Endodermal cell (in vitro differentiated cells): ENCODE results near the gene PIK3R5. TPM values are rescaled to one million over a fixed set of nuclear protein-coding genes. Genes with fewer than 3 reads are reported as not detected.

Source experiments
- DNase-seq: peaks from one replicate; pipeline ENCODE4 v3.0.0-alpha.2; 2017
- H3K27ac ChIP-seq: 2 replicates; pipeline ENCODE4 v1.5.1; 2013; ENCODE audit warnings: mild to moderate bottlenecking, low read depth, low read length, moderate library complexity
- H3K27me3 ChIP-seq: 2 replicates; pipeline ENCODE4 v1.6.1; 2013; ENCODE audit warnings: mild to moderate bottlenecking, low read length, moderate library complexity; ENCODE audit not compliant: insufficient read depth, control insufficient read depth, poor library complexity, severe bottlenecking
- H3K36me3 ChIP-seq: 2 replicates; pipeline ENCODE4 v1.7.0; 2013; ENCODE audit warnings: mild to moderate bottlenecking, low read length, moderate library complexity; ENCODE audit not compliant: control insufficient read depth, insufficient read depth
- H3K4me1 ChIP-seq: one replicate; pipeline ENCODE4 v1.7.0; 2013; ENCODE audit warnings: low read length; ENCODE audit not compliant: control insufficient read depth, insufficient read depth
- H3K4me3 ChIP-seq: 2 replicates; pipeline ENCODE4 v1.5.1; 2013; ENCODE audit warnings: mild to moderate bottlenecking, low read length, moderate library complexity
- H3K9ac ChIP-seq: 2 replicates; pipeline ENCODE4 v1.6.1; 2013; ENCODE audit warnings: mild to moderate bottlenecking, low read length, moderate library complexity; ENCODE audit not compliant: poor library complexity, severe bottlenecking; ENCODE audit errors: extremely low read depth
- H3K9me3 ChIP-seq: 2 replicates; pipeline ENCODE4 v1.6.1; 2013; ENCODE audit warnings: mild to moderate bottlenecking, low read length, moderate library complexity; ENCODE audit not compliant: control insufficient read depth
- H3K27ac Mint-ChIP-seq: 2 replicates; pipeline ENCODE4 v1.8.0; 2020; ENCODE audit warnings: mixed read lengths
- H3K27me3 Mint-ChIP-seq: 2 replicates; pipeline ENCODE4 v1.8.0; 2021; ENCODE audit warnings: mild to moderate bottlenecking, mixed read lengths; ENCODE audit not compliant: insufficient read depth
- H3K36me3 Mint-ChIP-seq: 2 replicates; pipeline ENCODE4 v1.8.0; 2020; ENCODE audit warnings: low read depth, mixed read lengths
- H3K4me1 Mint-ChIP-seq: 2 replicates; pipeline ENCODE4 v1.8.0; 2020; ENCODE audit warnings: mixed read lengths
- H3K4me3 Mint-ChIP-seq: 2 replicates; pipeline ENCODE4 v1.8.0; 2020; ENCODE audit warnings: mild to moderate bottlenecking, moderate library complexity, mixed read lengths
- H3K9me3 Mint-ChIP-seq: 2 replicates; pipeline ENCODE4 v1.8.0; 2020; ENCODE audit warnings: mild to moderate bottlenecking, mixed read lengths
- WGBS, 2 experiments: methylation state at CpG; one replicate each; pipeline versions ENCODE4 v1.1.5 to v1.1.7; 2013; ENCODE audit warnings: missing lambda C conversion rate in 2 of 2, mixed read lengths in 1 of 2; ENCODE audit not compliant: insufficient coverage in 1 of 2, insufficient read length in 1 of 2; 5-methylcytosine and 5-hydroxymethylcytosine counted together
- total RNA-seq, 2 donors: library from RNA; stranded (reverse); fragmentation: NEBNext Ultra II Directional in 1 of 2; extraction: Animal tissue kit (Norgen Biotek cat#: 25700) in 1 of 2; gene quantifications; 2 replicates in 1 of 2; 3 replicates in 1 of 2; pipeline ENCODE4 v1.2.1, GENCODE V29; 2021
- TF ChIP-seq, protein P1 (sequence below): fragments of 200-600 bp; sonication (generic); conservative IDR thresholded peaks from 2 replicates; pipeline ENCODE4 v1.5.0; 2021; ENCODE audit warnings: antibody characterized with exemption, mild to moderate bottlenecking

The PIK3R5 gene
- total RNA-seq, 2 donors from 2014 or later = 10.4 to 37.0 TPM

DNA sequence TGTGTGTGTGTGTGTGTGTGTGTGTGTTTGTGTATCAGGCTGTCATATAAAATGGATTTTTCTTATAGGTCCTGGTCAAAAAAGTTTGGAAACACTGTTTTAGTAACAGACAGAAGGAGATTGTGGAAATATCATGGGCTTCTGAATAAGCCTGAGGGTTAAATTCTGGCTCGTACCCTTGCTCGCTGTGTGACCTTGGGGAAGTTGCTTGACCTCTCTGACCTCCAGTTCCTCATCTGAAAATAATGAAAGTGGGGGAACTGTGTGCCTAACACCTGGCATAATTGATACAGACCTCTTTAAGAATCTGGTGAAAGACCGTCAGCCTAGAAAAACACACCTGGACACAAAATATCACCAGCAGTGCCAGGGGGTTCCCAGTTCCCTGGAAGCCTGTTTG is 72.4 kb downstream of the PIK3R5 start:
- Mint-ChIP-seq H3K27ac (no peak overlapping the region), H3K4me3 (no peak overlapping the region), H3K27me3 (peaks cover 16% of the 10 kb centered on the region), H3K9me3 (no peaks in the 10 kb centered on the region), H3K36me3 (no peaks in the 10 kb centered on the region), H3K4me1 (peaks cover 29% of the 10 kb centered on the region)
- Histone ChIP-seq H3K9me3 (no peaks in the 10 kb centered on the region), H3K9ac (no peak overlapping the region), H3K27me3 (no peaks in the 10 kb centered on the region), H3K36me3 (no peaks in the 10 kb centered on the region), H3K4me3 (no peak overlapping the region), H3K27ac (no peak overlapping the region), H3K4me1 (peaks cover 13% of the 10 kb centered on the region)
- WGBS, 2 experiments = 93 to 100% methylated on average over 3 of the region's 3 CpGs
- no peak for DNase-seq
- TF ChIP-seq, protein P1, sequence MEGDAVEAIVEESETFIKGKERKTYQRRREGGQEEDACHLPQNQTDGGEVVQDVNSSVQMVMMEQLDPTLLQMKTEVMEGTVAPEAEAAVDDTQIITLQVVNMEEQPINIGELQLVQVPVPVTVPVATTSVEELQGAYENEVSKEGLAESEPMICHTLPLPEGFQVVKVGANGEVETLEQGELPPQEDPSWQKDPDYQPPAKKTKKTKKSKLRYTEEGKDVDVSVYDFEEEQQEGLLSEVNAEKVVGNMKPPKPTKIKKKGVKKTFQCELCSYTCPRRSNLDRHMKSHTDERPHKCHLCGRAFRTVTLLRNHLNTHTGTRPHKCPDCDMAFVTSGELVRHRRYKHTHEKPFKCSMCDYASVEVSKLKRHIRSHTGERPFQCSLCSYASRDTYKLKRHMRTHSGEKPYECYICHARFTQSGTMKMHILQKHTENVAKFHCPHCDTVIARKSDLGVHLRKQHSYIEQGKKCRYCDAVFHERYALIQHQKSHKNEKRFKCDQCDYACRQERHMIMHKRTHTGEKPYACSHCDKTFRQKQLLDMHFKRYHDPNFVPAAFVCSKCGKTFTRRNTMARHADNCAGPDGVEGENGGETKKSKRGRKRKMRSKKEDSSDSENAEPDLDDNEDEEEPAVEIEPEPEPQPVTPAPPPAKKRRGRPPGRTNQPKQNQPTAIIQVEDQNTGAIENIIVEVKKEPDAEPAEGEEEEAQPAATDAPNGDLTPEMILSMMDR = no peak

DNA sequence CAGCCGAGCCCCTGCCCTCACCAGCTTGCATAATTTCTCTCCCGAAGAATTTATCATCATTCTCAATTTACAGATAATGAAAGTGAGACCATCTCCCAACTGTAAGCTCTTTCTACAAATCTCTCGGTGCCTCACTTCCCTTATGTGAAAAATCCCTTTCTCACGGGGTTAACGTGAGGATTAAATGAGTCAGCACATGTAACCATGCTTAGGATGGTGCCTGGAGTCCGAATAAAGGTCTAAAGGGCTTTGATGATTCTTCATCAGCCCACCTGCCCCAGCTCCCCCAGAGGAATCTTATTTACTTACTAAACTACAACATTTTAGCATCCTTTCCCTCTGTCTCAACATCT is 73.2 kb downstream of the PIK3R5 start:
- Mint-ChIP-seq H3K36me3 (no peaks in the 10 kb centered on the region), H3K9me3 (no peaks in the 10 kb centered on the region), H3K27ac (no peak overlapping the region), H3K4me3 (no peak overlapping the region), H3K27me3 (peaks cover 15% of the 10 kb centered on the region), H3K4me1 (peaks cover 29% of the 10 kb centered on the region)
- H3K27ac ChIP-seq = no peak overlapping the region
- no peaks in the 10 kb centered on the region for H3K9me3 ChIP-seq
- TF ChIP-seq, protein P1 = no peak
- H3K36me3 ChIP-seq = no peaks in the 10 kb centered on the region
- peaks cover 13% of the 10 kb centered on the region for H3K4me1 ChIP-seq
- no peaks in the 10 kb centered on the region for H3K27me3 ChIP-seq
- DNase-seq = peak; percentile 48
- WGBS, 2 experiments = 68 to 76% methylated on average over 4 to 6 of the region's 6 CpGs
- H3K9ac ChIP-seq = no peak overlapping the region
- no peak overlapping the region for H3K4me3 ChIP-seq

DNA sequence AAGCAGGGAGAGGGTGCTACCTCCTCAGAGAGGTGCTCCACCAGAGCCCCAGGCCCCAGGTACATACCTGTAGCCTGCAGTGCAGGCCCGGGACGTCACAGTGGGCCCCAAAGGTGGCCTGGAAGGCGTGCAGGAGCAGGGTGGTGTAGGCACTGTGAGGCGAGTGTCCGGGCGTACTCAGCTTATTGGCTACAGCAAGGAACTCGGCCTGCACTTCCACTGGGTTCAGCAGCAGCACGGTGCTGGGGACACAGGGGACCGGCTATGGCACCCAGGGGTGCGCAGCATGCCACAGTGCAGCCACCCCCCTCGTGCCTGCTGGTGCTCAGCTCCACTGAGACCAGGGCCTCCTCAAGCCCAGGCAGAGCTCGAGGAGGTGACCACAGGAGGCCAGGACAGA is 74.8 kb downstream of the PIK3R5 start:
- H3K4me1 Mint-ChIP-seq = peaks cover 25% of the 10 kb centered on the region
- no peak overlapping the region for H3K9ac ChIP-seq
- WGBS, 2 experiments = 93 to 96% methylated on average over 8 to 12 of the region's 12 CpGs
- TF ChIP-seq, protein P1 = no peak
- no peak overlapping the region for H3K4me3 ChIP-seq
- no peaks in the 10 kb centered on the region for H3K9me3 Mint-ChIP-seq
- H3K27me3 ChIP-seq = no peaks in the 10 kb centered on the region
- H3K4me3 Mint-ChIP-seq = no peak overlapping the region
- H3K36me3 Mint-ChIP-seq = no peaks in the 10 kb centered on the region
- DNase-seq = peak; percentile 43
- no peaks in the 10 kb centered on the region for H3K36me3 ChIP-seq
- peaks cover 2% of the 10 kb centered on the region for H3K27me3 Mint-ChIP-seq
- no peak overlapping the region for H3K27ac ChIP-seq
- no peaks in the 10 kb centered on the region for H3K9me3 ChIP-seq
- no peak overlapping the region for H3K27ac Mint-ChIP-seq
- peaks cover 13% of the 10 kb centered on the region for H3K4me1 ChIP-seq
